H9 (cell line): ENCODE results near the gene LRP8. TPM values are rescaled to one million over a fixed set of nuclear protein-coding genes. Genes with fewer than 3 reads are reported as not detected.

ENCODE experiments used
- DNase-seq: peaks from one replicate; pipeline ENCODE4 v3.0.0-alpha.2; 2017
- H2AFZ ChIP-seq: one replicate; pipeline ENCODE4 v1.6.1; 2013; ENCODE audit warnings: mild to moderate bottlenecking, low read length, control low read depth, moderate library complexity
- H2AK5ac ChIP-seq: 2 replicates; pipeline ENCODE4 v1.6.1; 2013; ENCODE audit warnings: low read length, control low read depth, mixed read lengths; ENCODE audit not compliant: insufficient read length
- H2BK120ac ChIP-seq: one replicate; pipeline ENCODE4 v1.6.1; 2013; ENCODE audit warnings: low read depth, mild to moderate bottlenecking, low read length, control low read depth, inconsistent platforms; ENCODE audit not compliant: poor library complexity, severe bottlenecking
- H2BK12ac ChIP-seq: 2 replicates; pipeline ENCODE4 v1.6.1; 2013; ENCODE audit warnings: low read length, control low read depth, mixed read lengths, low read depth; ENCODE audit not compliant: insufficient read length
- H2BK15ac ChIP-seq: 2 replicates; pipeline ENCODE4 v1.6.1; 2013; ENCODE audit warnings: low read depth, low read length, control low read depth
- H2BK20ac ChIP-seq: one replicate; pipeline ENCODE4 v1.6.1; 2013; ENCODE audit warnings: low read depth, mild to moderate bottlenecking, low read length, control low read depth, inconsistent platforms; ENCODE audit not compliant: poor library complexity, severe bottlenecking
- H2BK5ac ChIP-seq: 2 replicates; pipeline ENCODE4 v1.6.1; 2013; ENCODE audit warnings: low read length, control low read depth, mixed read lengths; ENCODE audit not compliant: insufficient read length
- H3K14ac ChIP-seq: 2 replicates; pipeline ENCODE4 v1.6.1; 2013; ENCODE audit warnings: low read length, control low read depth; ENCODE audit not compliant: insufficient read depth
- H3K18ac ChIP-seq: 2 replicates; pipeline ENCODE4 v1.6.1; 2013; ENCODE audit warnings: low read depth, mild to moderate bottlenecking, mixed read lengths, low read length, control low read depth; ENCODE audit not compliant: insufficient read length
- H3K23ac ChIP-seq: 2 replicates; pipeline ENCODE4 v1.6.1; 2013; ENCODE audit warnings: low read length, control low read depth, mixed read lengths, low read depth; ENCODE audit not compliant: insufficient read length
- H3K23me2 ChIP-seq: 2 replicates; pipeline ENCODE4 v1.6.1; 2013; ENCODE audit warnings: low read depth, mild to moderate bottlenecking, mixed read lengths, low read length, control low read depth; ENCODE audit not compliant: insufficient read length, poor library complexity, severe bottlenecking
- H3K27ac ChIP-seq: 2 replicates; pipeline ENCODE4 v1.5.1; 2013; ENCODE audit warnings: low read length, control low read depth, mixed read lengths, low read depth; ENCODE audit not compliant: insufficient read length
- H3K27me3 ChIP-seq: 2 replicates; pipeline ENCODE4 v1.6.1; 2013; ENCODE audit warnings: low read length, control low read depth, inconsistent platforms; ENCODE audit not compliant: insufficient read depth
- H3K4ac ChIP-seq: 2 replicates; pipeline ENCODE4 v1.6.1; 2013; ENCODE audit warnings: low read depth, mild to moderate bottlenecking, control low read depth, inconsistent platforms, low read length, moderate library complexity
- H3K4me1 ChIP-seq: 2 replicates; pipeline ENCODE4 v1.6.1; 2013; ENCODE audit warnings: low read length, control low read depth, inconsistent platforms; ENCODE audit not compliant: insufficient read depth
- H3K4me2 ChIP-seq: 2 replicates; pipeline ENCODE4 v1.6.1; 2013; ENCODE audit warnings: low read length, control low read depth, mixed read lengths; ENCODE audit not compliant: insufficient read length, insufficient read depth
- H3K56ac ChIP-seq: 2 replicates; pipeline ENCODE4 v1.6.1; 2013; ENCODE audit warnings: low read depth, mild to moderate bottlenecking, mixed read lengths, low read length, control low read depth; ENCODE audit not compliant: insufficient read length
- H3K79me1 ChIP-seq: 2 replicates; pipeline ENCODE4 v1.6.1; 2013; ENCODE audit warnings: low read depth, mild to moderate bottlenecking, moderate library complexity, low read length, control low read depth, inconsistent platforms; ENCODE audit not compliant: insufficient read depth, poor library complexity, severe bottlenecking
- H3K79me2 ChIP-seq: 2 replicates; pipeline ENCODE4 v1.6.1; 2013; ENCODE audit warnings: low read length, control low read depth, inconsistent platforms; ENCODE audit not compliant: insufficient read depth
- H3K9ac ChIP-seq: 2 replicates; pipeline ENCODE4 v1.6.1; 2013; ENCODE audit warnings: low read length, control low read depth, mixed read lengths; ENCODE audit not compliant: insufficient read length; ENCODE audit errors: extremely low read depth
- H3K9me3 ChIP-seq: one replicate; pipeline ENCODE4 v1.6.1; 2013; ENCODE audit warnings: low read depth, low read length, inconsistent platforms; ENCODE audit not compliant: control insufficient read depth
- H3T11ph ChIP-seq: one replicate; pipeline ENCODE4 v1.6.1; 2013; ENCODE audit warnings: mild to moderate bottlenecking, low read length, control low read depth, inconsistent platforms
- H4K20me1 ChIP-seq: one replicate; pipeline ENCODE4 v1.6.1; 2013; ENCODE audit not compliant: control insufficient read depth, insufficient read length, insufficient read depth
- H4K5ac ChIP-seq: 2 replicates; pipeline ENCODE4 v1.6.1; 2013; ENCODE audit warnings: low read depth, mild to moderate bottlenecking, mixed read lengths, low read length, control low read depth; ENCODE audit not compliant: insufficient read length
- H4K8ac ChIP-seq: replicated peaks from 2 replicates; pipeline ENCODE4 v1.6.1; 2013; ENCODE audit warnings: low read length, control low read depth, mixed read lengths, low read depth; ENCODE audit not compliant: insufficient read length
- H4K91ac ChIP-seq: 2 replicates; pipeline ENCODE4 v1.6.1; 2013; ENCODE audit warnings: low read depth, mild to moderate bottlenecking, moderate library complexity, mixed read lengths, low read length, control low read depth; ENCODE audit not compliant: insufficient read length
- H3K27ac Mint-ChIP-seq, 3 experiments: 2 replicates in 2 of 3; 3 replicates in 1 of 3; pipeline ENCODE4 v1.8.0; 2020 to 2021; ENCODE audit warnings: mixed read lengths in 3 of 3, mild to moderate bottlenecking in 1 of 3, moderate library complexity in 1 of 3
- H3K27me3 Mint-ChIP-seq: 2 replicates; pipeline ENCODE4 v1.8.0; 2021; ENCODE audit warnings: low read depth, mild to moderate bottlenecking, moderate library complexity, mixed read lengths
- H3K36me3 Mint-ChIP-seq, 3 experiments: 2 replicates in 2 of 3; 3 replicates in 1 of 3; pipeline ENCODE4 v1.8.0; 2020 to 2021; ENCODE audit warnings: low read depth in 3 of 3, mixed read lengths in 3 of 3; ENCODE audit not compliant: insufficient read depth in 1 of 3
- H3K4me1 Mint-ChIP-seq, 2 experiments: 2 replicates each; pipeline ENCODE4 v1.8.0; 2020; ENCODE audit warnings: mixed read lengths in 2 of 2
- H3K4me3 Mint-ChIP-seq, 2 experiments: 2 replicates in 1 of 2; 3 replicates in 1 of 2; pipeline ENCODE4 v1.8.0; 2020 to 2021; ENCODE audit warnings: mild to moderate bottlenecking in 2 of 2, mixed read lengths in 2 of 2, moderate library complexity in 1 of 2
- H3K9me3 Mint-ChIP-seq, 2 experiments: 2 replicates in 1 of 2; 3 replicates in 1 of 2; pipeline ENCODE4 v1.8.0; 2020; ENCODE audit warnings: mild to moderate bottlenecking in 2 of 2, mixed read lengths in 2 of 2, moderate library complexity in 1 of 2
- WGBS: extraction: QIAGEN DNeasy Blood & Tissue Kit; methylation state at CpG from one replicate; pipeline ENCODE4 v1.1.7; 2013; ENCODE audit warnings: missing lambda C conversion rate, low lambda C conversion rate, mixed read lengths; ENCODE audit not compliant: insufficient read length; ENCODE audit errors: extremely low coverage; 5-methylcytosine and 5-hydroxymethylcytosine counted together
- total RNA-seq: library from RNA; stranded (reverse); gene quantifications from 2 replicates; pipeline ENCODE4 v1.2.1, GENCODE V29; 2021
- TF ChIP-seq, protein P1 (sequence below): fragments of 200-600 bp; sonication (generic); conservative IDR thresholded peaks from 3 replicates; pipeline ENCODE4 v1.8.0; 2021; ENCODE audit warnings: antibody characterized with exemption, mild to moderate bottlenecking

Gene LRP8
- total RNA-seq, 1 experiment from 2014 or later: 78.6 TPM

DNA sequence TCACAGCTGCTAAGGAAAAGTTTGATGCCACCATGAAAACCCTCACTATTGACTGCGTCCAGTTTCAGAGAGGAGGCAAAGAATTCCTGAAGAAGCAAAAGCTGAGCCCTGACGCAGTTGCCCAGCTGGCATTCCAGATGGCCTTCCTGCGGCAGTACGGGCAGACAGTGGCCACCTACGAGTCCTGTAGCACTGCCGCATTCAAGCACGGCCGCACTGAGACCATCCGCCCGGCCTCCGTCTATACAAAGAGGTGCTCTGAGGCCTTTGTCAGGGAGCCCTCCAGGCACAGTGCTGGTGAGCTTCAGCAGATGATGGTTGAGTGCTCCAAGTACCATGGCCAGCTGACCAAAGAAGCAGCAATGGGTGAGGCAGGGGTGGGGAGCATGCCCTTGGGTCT is 116.9 kb downstream of the LRP8 start:
- TF ChIP-seq, protein P1, sequence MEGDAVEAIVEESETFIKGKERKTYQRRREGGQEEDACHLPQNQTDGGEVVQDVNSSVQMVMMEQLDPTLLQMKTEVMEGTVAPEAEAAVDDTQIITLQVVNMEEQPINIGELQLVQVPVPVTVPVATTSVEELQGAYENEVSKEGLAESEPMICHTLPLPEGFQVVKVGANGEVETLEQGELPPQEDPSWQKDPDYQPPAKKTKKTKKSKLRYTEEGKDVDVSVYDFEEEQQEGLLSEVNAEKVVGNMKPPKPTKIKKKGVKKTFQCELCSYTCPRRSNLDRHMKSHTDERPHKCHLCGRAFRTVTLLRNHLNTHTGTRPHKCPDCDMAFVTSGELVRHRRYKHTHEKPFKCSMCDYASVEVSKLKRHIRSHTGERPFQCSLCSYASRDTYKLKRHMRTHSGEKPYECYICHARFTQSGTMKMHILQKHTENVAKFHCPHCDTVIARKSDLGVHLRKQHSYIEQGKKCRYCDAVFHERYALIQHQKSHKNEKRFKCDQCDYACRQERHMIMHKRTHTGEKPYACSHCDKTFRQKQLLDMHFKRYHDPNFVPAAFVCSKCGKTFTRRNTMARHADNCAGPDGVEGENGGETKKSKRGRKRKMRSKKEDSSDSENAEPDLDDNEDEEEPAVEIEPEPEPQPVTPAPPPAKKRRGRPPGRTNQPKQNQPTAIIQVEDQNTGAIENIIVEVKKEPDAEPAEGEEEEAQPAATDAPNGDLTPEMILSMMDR: no peak
- Histone ChIP-seq H3K79me2 (no peaks in the 10 kb centered on the region), H3K27me3 (no peaks in the 10 kb centered on the region), H2AFZ (no peak overlapping the region), H3K18ac (no peak overlapping the region), H3T11ph (no peak overlapping the region), H3K4me1 (no peaks in the 10 kb centered on the region), H3K4ac (no peak overlapping the region), H4K5ac (no peak overlapping the region), H3K9ac (no peak overlapping the region), H4K20me1 (no peaks in the 10 kb centered on the region), H3K27ac (no peak overlapping the region), H2BK15ac (no peak overlapping the region), H3K23ac (no peak overlapping the region), H3K4me2 (no peak overlapping the region), H3K9me3 (peaks cover 11% of the 10 kb centered on the region), H3K23me2 (no peaks in the 10 kb centered on the region), H4K91ac (no peak overlapping the region), H2BK20ac (no peak overlapping the region), H2BK5ac (no peak overlapping the region), H2AK5ac (no peak overlapping the region), H2BK120ac (no peak overlapping the region), H3K56ac (no peak overlapping the region), H3K14ac (no peak overlapping the region), H2BK12ac (no peak overlapping the region), H4K8ac (no peak overlapping the region), H3K79me1 (no peaks in the 10 kb centered on the region)
- Mint-ChIP-seq H3K27ac (no peak overlapping the region), H3K9me3 (peaks cover 16 to 17% of the 10 kb centered on the region in 2 experiments), H3K27me3 (no peaks in the 10 kb centered on the region), H3K36me3 (peaks cover 49 to 84% (median 80%) of the 10 kb centered on the region in 3 experiments), H3K4me3 (no peak overlapping the region), H3K4me1 (no peaks in the 10 kb centered on the region)
- DNase-seq: no peak
- WGBS: no CpG with 5 or more reads among the region's 11 CpGs
